GM21528 (cell line): ENCODE data around the gene OAS3.
"Not testable (repeated sequence)": the region's sequence is repeated elsewhere in the genome, so short reads cannot be mapped to it uniquely, and the experiment has no call there.

Experiments used
- ATAC-seq: cut with Tn5 transposase; IDR thresholded peaks from one replicate; pipeline ENCODE4 v1.9.1; 2021; ENCODE audit warnings: mild to moderate bottlenecking, moderate library complexity; ENCODE audit not compliant: unreplicated experiment, low FRiP score

Gene OAS3

GRCh38 chr12:112950701-112951100 lies 12.4 kb downstream of the OAS3 start:
- ATAC-seq: no peak

GRCh38 chr12:112957125-112957524 lies 18.9 kb downstream of the OAS3 start:
- ATAC-seq: not testable (repeated sequence)

- no peak for ATAC-seq
Observed at GRCh38 chr12:112961074-112961473, 22.8 kb downstream of the OAS3 start.

GRCh38 chr12:112961536-112961935 lies 23.3 kb downstream of the OAS3 start:
- no peak for ATAC-seq

- no peak for ATAC-seq
Observed at GRCh38 chr12:112962561-112962960, 24.3 kb downstream of the OAS3 start.

- no peak for ATAC-seq
Observed at GRCh38 chr12:112963227-112963861, 25.1 kb downstream of the OAS3 start.

GRCh38 chr12:112964067-112964670 lies 25.9 kb downstream of the OAS3 start:
- ATAC-seq: no peak

GRCh38 chr12:112964915-112965314 lies 26.6 kb downstream of the OAS3 start:
- ATAC-seq: no peak

GRCh38 chr12:112965643-112966042 lies 27.4 kb downstream of the OAS3 start:
- no peak for ATAC-seq

- ATAC-seq: no peak
Observed at GRCh38 chr12:112967306-112967705, 29.0 kb downstream of the OAS3 start.

- ATAC-seq: no peak
Observed at GRCh38 chr12:112967858-112968257, 29.6 kb downstream of the OAS3 start.

- no peak for ATAC-seq
Observed at GRCh38 chr12:112969547-112970306, 31.5 kb downstream of the OAS3 start.

GRCh38 chr12:112970391-112970790 lies 32.1 kb downstream of the OAS3 start:
- ATAC-seq: no peak

GRCh38 chr12:112971248-112971647 lies 33.0 kb downstream of the OAS3 start:
- no peak for ATAC-seq

- no peak for ATAC-seq
Observed at GRCh38 chr12:112973011-112973735, 34.9 kb downstream of the OAS3 start.

GRCh38 chr12:112973818-112974231 lies 35.6 kb downstream of the OAS3 start:
- ATAC-seq: no peak

GRCh38 chr12:112974904-112975303 lies 36.6 kb downstream of the OAS3 start:
- no peak for ATAC-seq

GRCh38 chr12:112977139-112977538 lies 38.9 kb downstream of the OAS3 start:
- no peak for ATAC-seq

- ATAC-seq: no peak
Observed at GRCh38 chr12:112977641-112978040, 39.4 kb downstream of the OAS3 start.

GRCh38 chr12:112978163-112979040 lies 40.1 kb downstream of the OAS3 start, which contains the start of gene OAS2:
TSS of gene OAS2 (plus strand) at chr12:112978519. CDS start at chr12:112978609, 90 bp downstream.
- ATAC-seq: peak; percentile 94
